ENCODE measurements around the gene CEP350.

GRCh38 chr1:179925922-179926849 is 28.4 kb upstream of the CEP350 start:
- TF ChIP-seq CTCF (IDR thresholded peaks at IDR 0.05), result no peak
- TF ChIP-seq ZFX (IDR thresholded peaks at IDR 0.05; ENCODE audit: borderline replicate concordance), result no peak
